Gastrocnemius medialis (tissue), 4 donors: ENCODE measurements around the gene ATP2A2.

Source experiments
- POLR2A ChIP-seq, 2 donors: fragments of 450-650 bp; IDR thresholded peaks; one replicate each; pipeline ENCODE4 v1.6.1; 2017; ENCODE audit warnings: antibody characterized with exemption in 2 of 2, mild to moderate bottlenecking in 2 of 2, moderate library complexity in 2 of 2
- TF ChIP-seq, protein P1 (sequence below), 5 experiments: fragments of 450-650 bp in 3 of 5; fragments of 200-600 bp in 2 of 5; sonication (generic) in 2 of 5; IDR thresholded peaks in 4 of 5; conservative IDR thresholded peaks in 1 of 5; 1 replicate in 4 of 5; 2 replicates in 1 of 5; pipeline ENCODE4 v1.5.1; 2016 to 2019; ENCODE audit warnings: antibody characterized with exemption in 5 of 5, mild to moderate bottlenecking in 3 of 5, moderate library complexity in 3 of 5

DNA sequence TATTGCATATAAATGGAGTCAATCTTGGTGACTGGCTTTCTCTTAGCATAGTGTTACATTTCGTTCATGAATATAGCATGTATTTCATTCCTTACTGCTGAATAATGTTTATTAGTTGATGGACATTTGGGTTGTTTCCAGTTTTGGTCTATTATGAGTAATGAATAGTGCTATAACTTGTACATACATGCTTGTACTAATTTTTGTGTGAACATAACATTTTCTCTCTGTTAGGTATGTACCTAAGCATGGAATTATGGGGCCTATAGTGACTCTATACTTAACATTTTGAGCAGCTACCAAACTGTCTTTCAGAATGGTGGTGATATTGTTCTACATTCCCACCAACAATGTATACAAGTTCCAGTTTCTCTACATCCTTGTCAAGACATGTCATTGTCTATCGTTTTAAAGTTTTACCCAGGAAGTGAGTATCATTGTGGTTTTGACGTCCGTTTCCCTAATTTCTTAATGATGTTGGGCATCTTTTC is 23.1 kb downstream of the ATP2A2 start:
- TF ChIP-seq, protein P1, sequence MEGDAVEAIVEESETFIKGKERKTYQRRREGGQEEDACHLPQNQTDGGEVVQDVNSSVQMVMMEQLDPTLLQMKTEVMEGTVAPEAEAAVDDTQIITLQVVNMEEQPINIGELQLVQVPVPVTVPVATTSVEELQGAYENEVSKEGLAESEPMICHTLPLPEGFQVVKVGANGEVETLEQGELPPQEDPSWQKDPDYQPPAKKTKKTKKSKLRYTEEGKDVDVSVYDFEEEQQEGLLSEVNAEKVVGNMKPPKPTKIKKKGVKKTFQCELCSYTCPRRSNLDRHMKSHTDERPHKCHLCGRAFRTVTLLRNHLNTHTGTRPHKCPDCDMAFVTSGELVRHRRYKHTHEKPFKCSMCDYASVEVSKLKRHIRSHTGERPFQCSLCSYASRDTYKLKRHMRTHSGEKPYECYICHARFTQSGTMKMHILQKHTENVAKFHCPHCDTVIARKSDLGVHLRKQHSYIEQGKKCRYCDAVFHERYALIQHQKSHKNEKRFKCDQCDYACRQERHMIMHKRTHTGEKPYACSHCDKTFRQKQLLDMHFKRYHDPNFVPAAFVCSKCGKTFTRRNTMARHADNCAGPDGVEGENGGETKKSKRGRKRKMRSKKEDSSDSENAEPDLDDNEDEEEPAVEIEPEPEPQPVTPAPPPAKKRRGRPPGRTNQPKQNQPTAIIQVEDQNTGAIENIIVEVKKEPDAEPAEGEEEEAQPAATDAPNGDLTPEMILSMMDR (IDR thresholded peaks at IDR 0.05 in 4 of 5, conservative IDR thresholded peaks at IDR 0.05 in 1 of 5), result no peak
- TF ChIP-seq POLR2A (IDR thresholded peaks at IDR 0.05), result no peak
